Measurements from ENCODE around the gene ZC3H7B.

DNA sequence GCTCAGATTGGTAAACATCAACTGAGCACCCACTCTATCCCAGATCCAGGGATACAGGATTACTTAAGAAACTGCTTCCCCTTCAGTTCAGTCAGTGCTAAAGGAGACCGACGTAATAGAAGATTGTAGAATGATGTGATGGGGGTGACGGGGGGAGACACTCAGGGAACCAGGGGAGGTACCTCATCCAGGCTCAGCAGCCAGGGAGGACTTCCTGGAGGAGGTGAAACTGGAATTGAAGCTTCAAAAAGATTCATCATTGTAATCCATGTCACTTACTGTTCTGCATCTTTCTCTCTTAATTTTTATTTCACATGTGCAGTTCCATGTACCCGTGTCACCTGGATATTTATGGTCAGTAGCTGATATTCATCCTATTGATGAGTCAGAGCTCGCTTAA lies 61.3 kb downstream of the ZC3H7B start:
- TF ChIP-seq CTCF (IDR thresholded peaks at IDR 0.05; ENCODE audit: low read depth, low read length, poor library complexity, severe bottlenecking) (no peak), EZH2phosphoT487 (IDR thresholded peaks at IDR 0.05; ENCODE audit: borderline replicate concordance, low read length) (no peak)

Measured in DOHH2 (cell line).